Testis (tissue), 3 donors: ENCODE data around the gene PDGFRB. TPM values are rescaled to one million over a fixed set of nuclear protein-coding genes. Genes with fewer than 3 reads are reported as not detected.

Experiments used
- DNase-seq: peaks from one replicate; pipeline ENCODE4 v3.0.0-alpha.2; 2019
- H3K27ac ChIP-seq, 2 donors: fragments of 200-600 bp; sonication (generic); one replicate each; pipeline ENCODE4 v1.5.1; 2019
- H3K27me3 ChIP-seq: fragments of 200-600 bp; sonication (generic); one replicate; pipeline ENCODE4 v1.5.1; 2019
- H3K36me3 ChIP-seq: fragments of 200-600 bp; sonication (generic); one replicate; pipeline ENCODE4 v1.5.1; 2017; ENCODE audit warnings: low read depth; ENCODE audit errors: missing control alignments
- H3K4me1 ChIP-seq: fragments of 200-600 bp; sonication (generic); one replicate; pipeline ENCODE4 v1.5.1; 2019
- H3K4me3 ChIP-seq, 2 donors: fragments of 200-600 bp; sonication (generic); one replicate each; pipeline ENCODE4 v1.5.1; 2017 to 2019
- H3K9me3 ChIP-seq: fragments of 200-600 bp; sonication (generic); one replicate; pipeline ENCODE4 v1.5.1; 2017
- POLR2A ChIP-seq: fragments of 450-650 bp; IDR thresholded peaks from one replicate; pipeline ENCODE4 v1.6.1; 2017; ENCODE audit warnings: antibody characterized with exemption, mild to moderate bottlenecking, moderate library complexity
- WGBS, 2 donors: methylation state at CpG; one replicate each; pipeline ENCODE4 v1.1.5; 2018; 5-methylcytosine and 5-hydroxymethylcytosine counted together
- intact Hi-C: fragments of 100-400 bp; cut with DNase I; formaldehyde crosslinking; loops from one replicate; pipeline ENCODE4 v1.15.1; 2023; ENCODE audit warnings: low total_unique reads
- polyA plus RNA-seq: library from polyadenylated mRNA; stranded (reverse); fragments of 350-450 nt; fragmentation: Illumina TruSeq; extraction: RNeasy Lipid Tissue Mini Kit (QIAGEN cat#74804); gene quantifications from one replicate; pipeline ENCODE4 v1.2.3, GENCODE V29; 2014; ENCODE audit warnings: low read depth, low replicate concordance; ENCODE audit not compliant: insufficient read depth
- total RNA-seq, 2 donors: library from RNA; depleted of rRNA; stranded (reverse); fragments of >200 nt; gene quantifications; one replicate each; pipeline ENCODE4 v1.2.3, GENCODE V29; 2016
- TF ChIP-seq, protein P1 (sequence below), 3 experiments: fragments of 450-650 bp in 2 of 3; fragments of 200-600 bp in 1 of 3; sonication (generic) in 1 of 3; IDR thresholded peaks; one replicate each; pipeline ENCODE4 v1.5.1; 2016 to 2019; ENCODE audit warnings: antibody characterized with exemption in 3 of 3, mild to moderate bottlenecking in 2 of 3, moderate library complexity in 1 of 3

PDGFRB gene
- total and polyA plus RNA-seq, 3 donors from 2014 or later, result 61.6 to 87.0 (median 71.2) TPM

DNA sequence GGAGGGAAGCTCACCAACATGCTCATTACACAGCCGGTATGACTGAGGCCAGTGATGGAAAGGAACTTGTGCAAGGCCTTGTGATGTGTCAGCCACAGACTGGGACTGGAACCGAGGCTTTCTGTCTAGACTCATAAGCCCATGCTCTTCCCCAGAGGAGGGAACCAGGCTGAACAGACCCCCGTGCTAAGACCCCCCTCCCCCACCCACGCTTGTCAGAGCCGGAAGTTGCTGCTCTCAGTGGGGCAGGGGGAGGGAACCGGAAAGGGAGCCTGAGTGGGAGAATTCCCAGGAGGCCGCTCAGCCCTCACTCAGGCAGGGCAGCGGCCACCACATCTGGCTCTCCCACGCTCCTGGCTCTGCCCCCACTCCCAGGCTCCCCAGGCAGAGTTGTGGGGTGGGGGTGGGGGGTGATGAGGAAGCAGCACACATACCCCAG lies 4.1 kb upstream of the PDGFRB start:
- Histone ChIP-seq H3K27ac (peak overlapping the region in 1 of 2 donors; percentile 81), H3K4me1 (peaks cover 47% of the 10 kb centered on the region), H3K9me3 (no peaks in the 10 kb centered on the region), H3K36me3 (no peaks in the 10 kb centered on the region), H3K27me3 (no peaks in the 10 kb centered on the region), H3K4me3 (no peak overlapping the region)
- 31 to 52% methylated on average over 2 to 8 of the region's 9 CpGs for WGBS, 2 donors
- no peak for DNase-seq
- intact Hi-C loops, result loop anchor here (2.0 kb wide), 1 partner anchor 53 kb away; no protein-coding TSS in a partner anchor
- no peak for TF ChIP-seq POLR2A
- TF ChIP-seq, protein P1, sequence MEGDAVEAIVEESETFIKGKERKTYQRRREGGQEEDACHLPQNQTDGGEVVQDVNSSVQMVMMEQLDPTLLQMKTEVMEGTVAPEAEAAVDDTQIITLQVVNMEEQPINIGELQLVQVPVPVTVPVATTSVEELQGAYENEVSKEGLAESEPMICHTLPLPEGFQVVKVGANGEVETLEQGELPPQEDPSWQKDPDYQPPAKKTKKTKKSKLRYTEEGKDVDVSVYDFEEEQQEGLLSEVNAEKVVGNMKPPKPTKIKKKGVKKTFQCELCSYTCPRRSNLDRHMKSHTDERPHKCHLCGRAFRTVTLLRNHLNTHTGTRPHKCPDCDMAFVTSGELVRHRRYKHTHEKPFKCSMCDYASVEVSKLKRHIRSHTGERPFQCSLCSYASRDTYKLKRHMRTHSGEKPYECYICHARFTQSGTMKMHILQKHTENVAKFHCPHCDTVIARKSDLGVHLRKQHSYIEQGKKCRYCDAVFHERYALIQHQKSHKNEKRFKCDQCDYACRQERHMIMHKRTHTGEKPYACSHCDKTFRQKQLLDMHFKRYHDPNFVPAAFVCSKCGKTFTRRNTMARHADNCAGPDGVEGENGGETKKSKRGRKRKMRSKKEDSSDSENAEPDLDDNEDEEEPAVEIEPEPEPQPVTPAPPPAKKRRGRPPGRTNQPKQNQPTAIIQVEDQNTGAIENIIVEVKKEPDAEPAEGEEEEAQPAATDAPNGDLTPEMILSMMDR (IDR thresholded peaks at IDR 0.05), result no peak

DNA sequence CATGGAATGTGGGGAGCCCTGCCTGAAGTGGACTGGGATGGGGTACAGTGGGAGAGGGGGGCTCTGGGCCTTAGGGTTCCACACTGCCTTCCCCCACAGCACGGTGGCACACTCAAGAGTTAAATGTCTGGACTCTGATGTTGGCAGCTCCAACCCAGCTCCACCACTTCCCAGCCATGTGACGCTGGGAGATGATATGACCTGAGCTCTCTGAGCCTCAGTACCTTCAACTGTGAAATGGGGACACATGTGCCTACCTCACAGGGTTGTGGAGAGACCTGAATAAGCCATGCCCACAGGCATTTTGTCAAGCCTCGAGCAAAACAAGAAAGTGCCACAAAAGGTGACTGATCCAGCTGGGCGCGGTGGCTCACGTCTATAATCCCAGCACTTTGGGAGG lies 3.4 kb upstream of the PDGFRB start:
- 77 to 88% methylated on average over 4 to 6 of the region's 6 CpGs for WGBS, 2 donors
- Histone ChIP-seq H3K4me1 (peaks cover 40% of the 10 kb centered on the region), H3K27me3 (no peaks in the 10 kb centered on the region), H3K9me3 (no peaks in the 10 kb centered on the region), H3K4me3 (no peak overlapping the region), H3K27ac (peak overlapping the region in 1 of 2 donors; percentile 81), H3K36me3 (no peaks in the 10 kb centered on the region)
- no peak for DNase-seq
- intact Hi-C loops, result no loop called here
- TF ChIP-seq, protein P1 (IDR thresholded peaks at IDR 0.05), result no peak
- no peak for TF ChIP-seq POLR2A

DNA sequence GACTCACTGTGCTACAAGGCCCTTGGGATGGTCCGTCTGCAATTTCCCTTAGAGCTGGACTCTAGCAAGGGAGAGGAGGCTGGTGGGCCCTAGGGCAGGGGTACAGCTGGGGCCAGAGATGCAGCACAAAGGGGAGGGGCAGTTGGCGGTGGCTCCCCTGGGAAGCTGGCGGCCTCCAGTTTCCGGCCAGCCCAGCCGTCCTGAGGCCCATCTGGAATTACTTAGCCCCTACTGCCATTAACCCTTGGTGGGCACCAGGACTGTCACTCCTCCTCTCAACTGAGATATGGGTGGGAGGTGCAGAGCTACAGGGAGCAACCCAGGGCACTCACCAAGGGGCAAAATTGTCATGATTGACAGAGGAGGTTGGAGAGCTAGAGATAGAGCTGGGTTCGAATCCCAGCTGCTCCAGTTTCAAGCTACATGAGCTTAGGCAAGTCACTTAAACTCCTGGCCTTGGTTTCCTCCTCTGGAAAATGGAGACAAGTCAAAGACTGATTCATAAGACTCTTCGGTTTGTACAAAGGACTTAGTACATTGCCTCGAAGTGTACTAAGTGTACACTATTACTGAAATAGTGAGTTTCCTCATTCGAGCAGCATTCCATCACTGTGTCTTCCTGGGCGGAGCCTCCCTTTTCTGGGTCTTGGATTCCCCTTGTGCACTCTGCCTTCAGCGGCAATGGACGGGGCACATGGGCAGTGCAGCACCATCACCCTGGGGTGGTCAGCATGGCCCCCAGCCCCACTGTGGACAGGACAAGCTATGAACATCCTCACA lies 2.7 kb upstream of the PDGFRB start:
- intact Hi-C loops, result no loop called here
- DNase-seq, result no peak
- peaks cover 33% of the 10 kb centered on the region for H3K4me1 ChIP-seq

DNA sequence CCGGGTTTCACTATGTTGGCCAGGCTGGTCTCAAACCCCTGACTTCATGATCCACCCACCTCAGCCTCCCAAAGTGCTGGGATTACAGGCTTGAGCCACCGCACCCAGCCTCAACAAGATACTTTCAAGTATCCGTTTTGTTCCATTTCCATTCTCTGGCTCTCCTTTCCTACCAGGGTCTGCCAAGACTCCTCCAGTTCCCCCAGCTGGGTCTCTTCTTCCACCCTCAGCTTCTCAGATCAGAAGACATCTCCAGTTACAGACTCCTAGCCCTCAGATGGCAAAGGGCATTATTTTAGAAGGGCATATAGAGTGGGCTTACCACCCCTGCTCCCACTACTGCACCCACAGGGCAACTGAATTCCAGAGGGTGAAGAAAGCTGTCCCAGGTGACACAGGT lies 1.5 kb upstream of the PDGFRB start:
- no peaks in the 10 kb centered on the region for H3K27me3 ChIP-seq
- no peaks in the 10 kb centered on the region for H3K36me3 ChIP-seq
- H3K4me3 ChIP-seq, result no peak overlapping the region
- no peak for DNase-seq
- TF ChIP-seq, protein P1 (IDR thresholded peaks at IDR 0.05), result no peak
- no peak for TF ChIP-seq POLR2A
- H3K4me1 ChIP-seq, result peaks cover 29% of the 10 kb centered on the region
- peak overlapping the region; percentile 81 to 89 for H3K27ac ChIP-seq
- H3K9me3 ChIP-seq, result no peaks in the 10 kb centered on the region
- whole genome bisulfite sequencing, 2 donors, result 49 to 58% methylated on average over 3 of the region's 3 CpGs
- intact Hi-C loops, result no loop called here

More for the DNA sequence above, 2.7 kb upstream of the PDGFRB start:
- 46 to 64% methylated on average over 11 to 12 of the region's 12 CpGs for WGBS, 2 donors
- Histone ChIP-seq H3K9me3 (no peaks in the 10 kb centered on the region), H3K27me3 (no peaks in the 10 kb centered on the region), H3K4me3 (no peak overlapping the region), H3K27ac (peak overlapping the region in 1 of 2 donors; percentile 81), H3K36me3 (no peaks in the 10 kb centered on the region)
- no peak for TF ChIP-seq POLR2A
- TF ChIP-seq, protein P1 (IDR thresholded peaks at IDR 0.05), result no peak
